OCI-LY3 (cell line): Measurements from ENCODE around the gene TEAD1.

Experiments
- H2AFZ ChIP-seq: fragments of 200-600, 300-600 bp; shearing (Covaris generic); 2 replicates; pipeline ENCODE4 v1.6.0; 2014; ENCODE audit warnings: antibody characterized with exemption, low read depth, low read length
- H3K27ac ChIP-seq: fragments of 200-600, 300-600 bp; sonication (generic); 2 replicates; pipeline ENCODE4 v1.5.1; 2014; ENCODE audit warnings: mild to moderate bottlenecking, low read length, moderate library complexity, mixed read lengths
- H3K27me3 ChIP-seq: fragments of 200-600, 300-600 bp; sonication (generic); 2 replicates; pipeline ENCODE4 v1.6.1; 2014; ENCODE audit warnings: low read depth, low read length, mixed read lengths
- H3K36me3 ChIP-seq: fragments of 200-600, 300-600 bp; sonication (generic); replicated peaks from 2 replicates; pipeline ENCODE3; 2014; ENCODE audit warnings: low read depth, low read length, mixed read lengths
- H3K4me1 ChIP-seq: fragments of 300-600, 200-600 bp; sonication (generic); 2 replicates; pipeline ENCODE4 v1.6.1; 2014; ENCODE audit warnings: low read length, mixed read lengths
- H3K4me2 ChIP-seq: fragments of 200-600, 300-600 bp; sonication (generic); 2 replicates; pipeline ENCODE4 v1.6.1; 2014; ENCODE audit warnings: low read length, mixed read lengths
- H3K4me3 ChIP-seq: fragments of 300-600, 200-600 bp; sonication (generic); 2 replicates; pipeline ENCODE4 v1.5.1; 2014; ENCODE audit warnings: antibody characterized with exemption, mild to moderate bottlenecking, low read length, moderate library complexity
- H3K79me2 ChIP-seq: fragments of 300-600, 200-600 bp; shearing (Covaris generic); 2 replicates; pipeline ENCODE4 v1.6.1; 2014; ENCODE audit warnings: mild to moderate bottlenecking, low read length, mixed read lengths
- H3K9ac ChIP-seq: fragments of 300-600, 200-600 bp; shearing (Covaris generic); 2 replicates; pipeline ENCODE4 v1.6.0; 2014; ENCODE audit warnings: mild to moderate bottlenecking, low read length, moderate library complexity
- H3K9me3 ChIP-seq: fragments of 200-600, 300-600 bp; shearing (Covaris generic); 2 replicates; pipeline ENCODE4 v1.6.1; 2014; ENCODE audit warnings: low read length, mixed read lengths; ENCODE audit not compliant: insufficient read depth
- H4K20me1 ChIP-seq: fragments of 200-600, 300-600 bp; sonication (generic); 2 replicates; pipeline ENCODE4 v1.6.1; 2016; ENCODE audit warnings: low read length, mixed read lengths; ENCODE audit not compliant: insufficient read depth
- CTCF ChIP-seq: fragments of 200-600, 300-600 bp; sonication (generic); IDR thresholded peaks from 2 replicates; pipeline ENCODE4 v1.5.1; 2014; ENCODE audit warnings: antibody characterized with exemption, low read length, low read depth
- EZH2phosphoT487 ChIP-seq: fragments of 200-600 bp; shearing (Covaris generic); IDR thresholded peaks from 2 replicates; pipeline ENCODE4 v1.6.1; 2018; ENCODE audit warnings: antibody characterized with exemption, mixed run types, low read depth

TEAD1 gene

GRCh38 chr11:12824281-12825041, 150.2 kb downstream of the TEAD1 start:
- no peaks in the 10 kb centered on the region for H4K20me1 ChIP-seq
- H2AFZ ChIP-seq, result no peak overlapping the region
- H3K4me3 ChIP-seq, result no peak overlapping the region
- H3K36me3 ChIP-seq, result no peaks in the 10 kb centered on the region
- H3K9me3 ChIP-seq, result no peaks in the 10 kb centered on the region
- H3K9ac ChIP-seq, result no peak overlapping the region
- H3K79me2 ChIP-seq, result no peaks in the 10 kb centered on the region
- TF ChIP-seq CTCF (no peak), EZH2phosphoT487 (no peak)
- H3K27ac ChIP-seq, result no peak overlapping the region
- H3K4me2 ChIP-seq, result no peak overlapping the region
- H3K27me3 ChIP-seq, result peaks cover 43% of the 10 kb centered on the region
- H3K4me1 ChIP-seq, result no peaks in the 10 kb centered on the region

DNA sequence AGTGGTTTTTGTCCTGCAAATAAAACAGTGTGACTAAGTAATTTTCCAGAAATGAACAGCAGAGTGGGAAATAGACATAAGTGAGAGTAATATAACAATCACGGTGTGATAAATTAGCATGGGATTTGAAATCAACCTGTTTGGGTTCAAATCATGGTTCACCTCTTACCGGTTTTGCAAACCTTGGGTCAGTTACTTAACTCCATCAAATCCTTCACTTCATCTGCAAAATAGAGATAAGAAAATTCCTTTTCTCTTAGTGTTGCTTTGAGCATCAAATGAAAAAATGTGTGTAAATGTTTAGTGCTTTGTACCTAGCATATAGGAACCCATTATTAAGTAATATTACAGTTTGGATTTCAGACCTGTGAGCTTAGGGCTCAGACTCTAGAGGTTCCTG, 152.2 kb downstream of the TEAD1 start:
- H3K79me2 ChIP-seq, result no peaks in the 10 kb centered on the region
- no peak overlapping the region for H3K9ac ChIP-seq
- H3K4me3 ChIP-seq, result no peak overlapping the region
- peaks cover 46% of the 10 kb centered on the region for H3K27me3 ChIP-seq
- H3K9me3 ChIP-seq, result no peaks in the 10 kb centered on the region
- TF ChIP-seq CTCF (no peak), EZH2phosphoT487 (no peak)
- H3K4me2 ChIP-seq, result no peak overlapping the region
- no peaks in the 10 kb centered on the region for H3K4me1 ChIP-seq
- no peak overlapping the region for H3K27ac ChIP-seq
- no peaks in the 10 kb centered on the region for H3K36me3 ChIP-seq
- H4K20me1 ChIP-seq, result no peaks in the 10 kb centered on the region
- no peak overlapping the region for H2AFZ ChIP-seq

GRCh38 chr11:12827369-12827768, 153.1 kb downstream of the TEAD1 start:
- H3K4me2 ChIP-seq, result no peak overlapping the region
- no peak overlapping the region for H3K9ac ChIP-seq
- no peak for TF ChIP-seq CTCF
- no peak for TF ChIP-seq EZH2phosphoT487
- no peaks in the 10 kb centered on the region for H3K36me3 ChIP-seq
- no peak overlapping the region for H2AFZ ChIP-seq
- H4K20me1 ChIP-seq, result no peaks in the 10 kb centered on the region
- no peak overlapping the region for H3K27ac ChIP-seq
- peaks cover 53% of the 10 kb centered on the region for H3K27me3 ChIP-seq
- no peaks in the 10 kb centered on the region for H3K79me2 ChIP-seq
- no peak overlapping the region for H3K4me3 ChIP-seq
- no peaks in the 10 kb centered on the region for H3K4me1 ChIP-seq
- no peaks in the 10 kb centered on the region for H3K9me3 ChIP-seq

- TF ChIP-seq EZH2phosphoT487 (no peak), CTCF (no peak)
- no peak overlapping the region for H2AFZ ChIP-seq
- no peak overlapping the region for H3K4me2 ChIP-seq
- H3K4me3 ChIP-seq, result no peak overlapping the region
- no peaks in the 10 kb centered on the region for H3K79me2 ChIP-seq
- no peaks in the 10 kb centered on the region for H3K9me3 ChIP-seq
- H3K4me1 ChIP-seq, result no peaks in the 10 kb centered on the region
- H4K20me1 ChIP-seq, result no peaks in the 10 kb centered on the region
- peaks cover 56% of the 10 kb centered on the region for H3K27me3 ChIP-seq
- H3K9ac ChIP-seq, result no peak overlapping the region
- no peaks in the 10 kb centered on the region for H3K36me3 ChIP-seq
- no peak overlapping the region for H3K27ac ChIP-seq
Measured at GRCh38 chr11:12827929-12828812, 153.9 kb downstream of the TEAD1 start.
